Epithelial cell of prostate (primary cell): ENCODE measurements around the gene SERBP1.
"Not testable (repeated sequence)": the region's sequence is repeated elsewhere in the genome, so short reads cannot be mapped to it uniquely, and the experiment has no call there.

ENCODE experiments used
- DNase-seq: peaks from one replicate; pipeline ENCODE4 v3.0.0-alpha.2; 2011; ENCODE audit warnings: low read depth, low spot score
- H3K27ac ChIP-seq: fragments of 450-650 bp; 2 replicates; pipeline ENCODE4 v1.5.1; 2017; ENCODE audit warnings: mild to moderate bottlenecking

The SERBP1 gene

DNA sequence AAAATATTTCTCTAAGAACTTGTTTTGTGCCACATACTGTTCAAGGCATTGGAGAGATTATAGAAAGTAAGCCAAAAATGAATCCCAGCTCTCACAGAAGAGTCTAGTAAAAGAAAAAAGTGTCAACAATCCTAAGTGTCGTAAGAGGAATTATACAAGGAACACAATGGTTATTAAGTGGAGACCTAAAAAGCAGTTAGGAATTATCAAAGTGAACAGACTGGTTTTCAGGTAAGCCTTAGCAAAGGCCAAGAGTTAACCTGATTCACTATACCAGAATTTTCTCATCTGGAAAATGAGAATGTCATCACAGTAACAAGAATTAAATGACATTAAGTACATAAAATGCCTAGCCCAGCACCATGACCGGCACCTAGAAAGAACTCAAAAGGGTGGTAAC is 15.6 kb downstream of the SERBP1 start:
- H3K27ac ChIP-seq = peak overlapping the region; percentile 0
- DNase-seq = no peak

DNA sequence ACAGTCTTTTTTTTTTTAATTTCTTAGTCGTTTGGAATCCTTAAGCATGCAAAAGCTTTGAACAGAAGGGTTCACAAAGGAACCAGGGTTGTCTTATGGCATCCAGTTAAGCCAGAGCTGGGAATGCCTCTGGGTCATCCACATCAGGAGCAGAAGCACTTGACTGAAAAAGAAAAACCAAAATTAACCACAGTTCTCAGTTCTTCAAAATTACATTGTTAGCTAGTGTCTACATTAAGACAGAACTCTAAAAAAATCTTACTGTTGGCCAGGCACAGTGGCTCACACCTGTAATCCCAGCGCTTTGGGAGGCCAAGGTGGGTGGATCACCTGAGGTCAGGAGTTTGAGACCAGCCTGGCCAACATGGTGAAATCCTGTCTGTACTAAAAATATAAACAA is 17.1 kb downstream of the SERBP1 start:
- H3K27ac ChIP-seq, DNase-seq: not testable (repeated sequence)

DNA sequence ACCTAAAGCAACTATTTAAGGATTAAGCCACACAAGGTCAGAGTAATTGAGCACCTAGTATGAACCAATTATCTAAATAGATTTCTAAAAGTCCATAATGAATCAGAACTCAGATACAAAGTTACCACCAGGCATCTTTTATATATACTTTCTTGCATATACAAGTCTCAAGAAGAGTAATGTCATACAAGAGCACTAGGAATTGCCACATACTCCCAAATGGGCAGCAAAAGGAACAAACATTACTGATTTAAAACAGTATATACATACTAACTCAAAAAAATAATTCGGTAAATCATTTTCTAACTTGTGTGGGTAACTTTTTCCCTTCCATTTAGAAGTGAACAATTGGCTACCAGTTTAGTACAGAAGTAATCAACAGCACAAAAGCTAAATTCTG is 22.1 kb downstream of the SERBP1 start:
- no peak overlapping the region for H3K27ac ChIP-seq
- no peak for DNase-seq

DNA sequence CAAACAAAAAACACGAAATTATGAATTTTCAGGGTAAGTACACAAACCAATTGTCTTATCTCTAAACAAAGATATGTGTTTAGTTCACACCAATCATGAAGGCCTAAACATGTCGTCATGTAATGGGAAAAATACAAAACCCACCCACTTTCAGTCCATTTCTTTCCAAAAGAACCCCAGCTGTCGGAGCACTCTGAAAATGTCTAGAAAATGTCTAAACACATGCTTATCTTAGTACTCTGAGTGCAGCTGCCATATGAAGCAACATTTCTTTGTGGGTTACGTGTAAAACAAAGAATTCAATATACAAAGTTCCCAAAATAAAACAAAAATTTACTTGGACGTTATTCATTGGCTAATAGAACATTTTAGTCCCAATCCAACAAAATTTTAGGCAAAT is 22.7 kb downstream of the SERBP1 start:
- H3K27ac ChIP-seq = no peak overlapping the region
- no peak for DNase-seq

DNA sequence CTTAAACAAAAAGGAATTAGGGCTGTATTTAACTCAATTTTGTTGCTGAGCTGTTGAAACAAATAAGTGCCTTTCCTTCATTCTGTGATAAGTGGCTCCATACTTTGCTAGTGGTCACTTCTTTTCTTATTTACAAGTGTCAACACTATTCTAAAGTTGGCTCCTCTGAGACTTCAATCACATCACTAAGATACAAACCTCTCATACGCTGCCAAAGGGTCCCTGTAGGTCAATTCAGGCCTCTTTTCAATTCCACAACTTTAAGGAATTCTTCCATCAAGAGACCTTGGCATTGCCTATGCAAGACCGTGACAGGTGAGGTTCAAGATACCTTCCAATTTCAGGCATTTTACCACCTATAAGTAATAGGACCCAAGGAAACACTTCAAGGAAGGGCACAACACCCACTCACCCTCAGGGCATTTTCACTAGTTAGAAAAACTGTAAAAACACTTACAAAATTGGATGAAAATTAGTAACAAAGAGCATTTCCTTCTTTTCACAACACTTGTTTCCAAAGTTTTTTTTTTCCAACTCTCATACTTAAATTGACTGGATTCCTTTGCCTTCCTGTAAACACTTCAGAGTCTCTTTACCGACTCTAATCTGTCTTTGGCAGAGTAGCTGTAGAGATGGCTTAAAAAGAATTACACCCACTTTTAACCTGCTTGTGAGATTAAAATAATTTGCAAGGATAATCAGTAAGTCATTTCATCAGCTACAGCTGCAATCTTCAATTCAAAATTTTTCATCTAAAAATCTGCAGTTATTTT is 24.5 kb downstream of the SERBP1 start:
- H3K27ac ChIP-seq = no peak overlapping the region
- no peak for DNase-seq

DNA sequence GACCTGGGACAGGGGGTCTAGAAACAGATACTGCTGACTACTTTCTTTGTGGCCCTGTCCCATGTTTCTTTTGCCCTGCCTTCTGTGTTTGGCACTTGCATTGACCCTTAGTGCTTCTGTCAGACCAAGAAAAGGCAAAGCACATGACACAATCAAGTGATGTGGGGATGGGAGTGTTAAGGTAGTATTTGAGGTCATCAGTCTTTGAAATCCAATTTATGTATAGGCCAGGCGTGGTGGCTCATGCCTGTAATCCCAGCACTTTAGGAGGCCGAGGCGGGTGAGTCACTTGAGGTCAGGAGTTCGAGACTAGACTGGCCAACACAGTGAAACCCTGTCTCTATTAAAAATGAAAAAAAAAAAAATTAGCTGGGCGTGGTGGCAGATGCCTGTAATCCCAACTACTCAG is 26.0 kb downstream of the SERBP1 start:
- no peak for DNase-seq
- peak overlapping the region; percentile 17 for H3K27ac ChIP-seq

DNA sequence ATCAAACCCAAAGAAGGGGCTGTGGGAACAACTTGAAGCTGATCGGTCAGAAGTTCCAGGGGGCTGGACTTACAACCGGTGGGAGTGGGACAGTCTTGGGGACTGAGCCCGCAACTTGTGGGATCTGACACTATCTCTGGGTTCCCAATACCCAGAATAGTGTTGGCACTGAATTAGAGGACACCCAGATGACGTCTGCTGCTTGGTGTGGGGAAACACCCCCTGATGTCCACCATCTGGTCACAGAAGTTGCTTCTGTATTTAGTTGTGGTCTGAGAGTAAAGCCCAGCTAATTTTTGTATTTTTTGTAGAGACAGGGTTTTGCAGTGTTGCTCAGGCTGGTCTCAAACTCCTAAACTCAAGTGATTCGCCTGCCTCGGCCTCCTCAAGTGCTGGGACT is 28.8 kb downstream of the SERBP1 start:
- H3K27ac ChIP-seq = no peak overlapping the region
- no peak for DNase-seq

DNA sequence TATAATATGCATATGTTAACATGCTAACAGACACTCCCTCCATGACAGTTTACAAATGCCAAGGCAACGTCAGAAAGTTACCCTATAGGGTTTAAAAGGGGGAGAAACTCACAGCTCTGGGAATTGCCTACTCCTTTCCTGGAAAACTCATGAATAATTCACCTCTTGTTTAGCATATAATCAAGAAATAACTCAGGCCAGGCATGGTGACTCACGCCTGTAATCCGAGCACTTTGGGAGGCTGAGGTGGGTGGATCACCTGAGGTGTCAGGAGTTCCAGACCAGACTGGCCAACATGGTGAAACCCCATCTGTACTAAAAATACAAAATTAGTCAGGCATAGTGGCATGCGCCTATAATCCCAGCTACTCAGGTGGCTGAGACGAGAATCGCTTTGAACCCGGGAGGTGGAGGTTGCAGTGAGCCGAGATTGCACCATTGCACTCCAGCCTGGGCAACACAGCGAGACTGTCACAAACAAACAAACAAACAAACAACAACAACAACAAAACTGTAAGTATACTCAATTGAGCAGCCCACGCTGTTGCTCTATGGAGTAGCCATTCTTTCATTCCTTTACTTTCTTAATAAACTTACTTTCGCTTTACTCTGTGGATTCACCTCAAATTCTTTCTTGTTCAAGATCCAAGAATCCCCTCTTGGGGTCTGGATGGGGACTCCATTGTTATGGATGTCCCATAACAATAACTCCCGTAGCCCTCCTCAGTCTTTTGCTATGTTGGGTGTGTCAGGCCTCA is 30.0 kb downstream of the SERBP1 start:
- DNase-seq = peak; percentile 60
- H3K27ac ChIP-seq = peak overlapping the region; percentile 33

DNA sequence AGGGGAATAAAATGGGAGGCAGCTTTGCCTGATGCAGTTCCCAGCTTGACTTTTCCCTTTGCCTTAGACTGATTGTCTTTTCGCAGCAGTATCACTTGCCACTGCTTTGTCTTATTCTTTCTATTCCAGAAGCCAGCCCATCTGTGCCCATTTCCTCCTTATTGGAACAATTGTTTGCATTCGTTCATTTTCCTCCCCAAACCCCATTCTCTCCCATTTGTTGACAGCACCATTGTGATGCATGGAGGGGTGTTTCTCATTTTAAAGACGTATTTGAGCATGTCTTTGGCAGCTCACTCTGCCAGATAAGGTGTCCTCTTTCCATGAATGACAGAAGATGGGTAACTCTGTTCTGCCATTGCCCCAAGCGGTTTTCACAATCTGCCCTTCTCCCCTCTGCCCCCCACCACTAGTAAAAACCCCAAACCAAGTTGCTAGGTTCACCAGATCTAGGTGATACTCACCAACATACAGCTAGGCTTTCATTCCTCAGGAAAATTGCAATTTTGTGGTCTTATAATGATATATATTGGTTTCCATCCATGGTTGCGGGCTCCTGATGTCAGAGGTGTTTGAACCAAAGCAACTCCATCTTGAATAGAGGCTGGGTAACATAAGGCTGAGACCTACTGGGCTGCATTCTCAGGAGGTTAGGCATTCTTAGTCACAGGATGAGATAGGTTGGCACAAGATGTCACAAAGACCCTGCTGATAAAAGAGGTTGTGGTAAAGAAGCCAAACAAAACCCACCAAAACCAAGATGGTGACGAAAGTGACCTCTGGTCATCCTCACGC is 30.8 kb downstream of the SERBP1 start:
- H3K27ac ChIP-seq = peak overlapping the region; percentile 33

DNA sequence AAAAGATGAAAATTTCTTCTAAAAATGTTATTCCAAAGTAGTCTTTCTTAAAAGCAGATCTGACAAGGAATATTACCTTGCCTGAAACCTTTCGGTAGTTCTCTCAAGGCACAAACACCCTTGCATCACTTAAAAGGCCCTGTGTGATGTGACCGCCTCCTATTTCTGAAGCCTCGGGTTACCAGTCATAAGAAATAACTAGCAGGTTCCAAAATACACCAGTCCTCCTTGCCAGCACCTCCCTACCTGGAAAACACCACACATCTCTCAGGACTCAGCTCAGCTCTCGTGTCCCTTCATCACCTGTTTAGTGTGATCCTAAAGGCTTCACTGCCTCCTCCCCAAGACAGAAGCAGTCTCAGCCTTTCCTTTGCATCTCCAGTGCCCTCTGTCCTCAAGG is 35.7 kb downstream of the SERBP1 start:
- no peak overlapping the region for H3K27ac ChIP-seq
- DNase-seq = no peak

More for the DNA sequence above, 30.8 kb downstream of the SERBP1 start:
- no peak for DNase-seq

DNA sequence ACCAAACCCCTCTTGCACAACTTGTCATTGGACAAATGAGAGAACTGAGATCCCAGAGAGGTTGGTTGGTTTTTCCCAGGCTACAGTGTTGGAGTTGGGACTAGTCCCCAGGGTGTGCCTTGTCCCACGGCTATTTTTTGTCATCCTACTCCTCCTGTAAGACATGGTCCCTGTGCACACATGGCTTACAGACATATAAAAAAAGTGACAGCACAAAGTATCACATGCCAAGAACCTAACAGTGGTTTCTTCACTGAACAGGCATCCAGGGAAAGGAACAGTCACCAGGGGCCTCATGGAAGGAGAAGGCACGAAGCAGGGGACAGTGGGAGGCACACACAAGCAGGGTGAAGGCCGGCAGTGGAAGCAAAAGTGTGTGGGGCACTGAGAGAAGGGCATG is 36.5 kb downstream of the SERBP1 start:
- DNase-seq = no peak
- H3K27ac ChIP-seq = no peak overlapping the region

DNA sequence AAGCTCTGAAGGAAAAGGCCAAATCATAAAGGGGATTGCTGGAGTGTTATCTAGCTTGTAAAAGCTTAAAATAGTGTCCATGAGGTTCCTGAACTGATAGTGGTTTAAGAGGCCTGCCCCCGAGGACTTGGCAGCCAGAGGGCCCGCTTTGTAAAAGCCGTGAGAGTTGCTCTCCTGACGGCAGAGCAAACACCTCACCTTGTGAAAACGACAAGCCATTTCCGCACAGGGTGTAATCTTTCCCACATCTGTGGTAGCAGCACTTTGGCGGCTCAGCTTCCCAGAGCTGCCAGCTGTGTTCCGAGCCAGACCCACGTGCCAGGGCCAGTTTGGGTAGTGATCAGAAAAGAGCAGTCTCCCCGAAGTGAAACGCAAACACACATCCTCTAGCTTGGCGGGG is 37.0 kb downstream of the SERBP1 start:
- H3K27ac ChIP-seq = no peak overlapping the region
- no peak for DNase-seq

DNA sequence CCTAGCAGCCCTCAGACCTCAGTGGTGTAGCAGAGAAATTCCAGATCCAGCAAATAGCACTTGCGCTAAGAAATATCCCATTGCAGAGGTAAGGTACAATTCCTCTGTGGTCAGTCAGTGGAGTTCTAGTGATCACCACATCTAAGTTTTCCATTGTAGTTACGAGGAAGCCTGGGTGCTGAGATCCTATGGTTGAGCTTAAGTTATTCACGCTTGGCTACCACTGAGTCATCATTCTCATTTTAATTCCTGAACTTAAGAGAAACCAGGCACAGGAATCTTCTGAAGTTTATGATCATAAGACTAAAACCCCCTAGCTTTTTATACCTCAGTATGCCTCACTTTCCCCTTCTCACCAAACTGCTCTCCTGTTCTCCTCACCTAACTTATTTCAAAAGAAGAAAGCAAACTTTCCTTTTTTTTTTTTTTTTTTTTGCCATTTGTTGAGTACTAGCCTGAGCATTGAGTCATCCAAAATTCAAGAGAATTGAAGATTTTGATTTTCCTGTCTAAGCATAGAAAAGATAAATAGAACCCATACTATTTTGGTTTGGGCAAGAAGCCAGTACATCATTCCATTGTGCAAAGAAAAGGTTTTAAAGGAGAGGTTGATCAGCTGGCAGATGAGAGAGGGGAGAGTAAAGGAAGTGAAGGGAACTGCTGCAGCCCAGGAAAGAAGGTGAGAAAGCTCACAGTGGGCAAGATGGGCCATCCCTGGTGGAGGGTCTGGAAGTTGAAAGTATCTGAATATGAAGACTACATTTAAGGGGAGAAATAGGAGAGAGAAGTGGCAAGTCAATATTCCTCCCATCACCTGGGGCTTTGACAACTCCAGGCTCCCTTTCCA is 39.9 kb downstream of the SERBP1 start:
- H3K27ac ChIP-seq = peak overlapping the region; percentile 41
- peak; percentile 45 for DNase-seq

DNA sequence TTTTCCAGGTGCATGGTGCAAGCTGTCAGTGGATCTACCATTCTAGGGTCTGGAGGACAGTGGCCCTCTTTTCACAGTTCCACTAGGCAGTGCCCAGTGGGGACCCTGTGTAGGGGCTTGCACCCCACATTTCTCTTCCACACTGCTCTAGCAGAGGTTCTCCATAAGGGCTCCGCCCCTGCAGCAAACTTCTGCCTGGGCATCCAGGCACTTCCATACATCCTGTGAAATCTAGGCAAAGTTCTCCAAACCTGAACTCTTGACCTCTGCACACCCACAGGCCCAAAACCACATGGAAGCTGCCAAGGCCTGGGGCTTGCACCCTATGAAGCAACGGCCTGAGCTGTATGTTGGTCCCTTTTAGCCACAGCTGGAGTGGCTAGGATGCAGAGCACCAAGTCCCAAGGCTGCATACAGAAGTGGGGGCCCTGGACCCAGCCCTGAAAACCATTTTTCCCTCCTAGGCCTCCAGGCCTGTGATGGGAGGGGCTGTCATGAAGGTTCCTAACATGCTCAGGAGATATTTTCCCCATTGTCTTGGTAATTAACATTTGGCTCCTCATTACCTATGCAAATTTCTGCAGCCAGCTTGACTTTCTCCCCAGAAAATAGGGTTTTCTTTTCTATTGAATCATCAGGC is 46.1 kb downstream of the SERBP1 start:
- no peak for DNase-seq
- H3K27ac ChIP-seq = no peak overlapping the region

DNA sequence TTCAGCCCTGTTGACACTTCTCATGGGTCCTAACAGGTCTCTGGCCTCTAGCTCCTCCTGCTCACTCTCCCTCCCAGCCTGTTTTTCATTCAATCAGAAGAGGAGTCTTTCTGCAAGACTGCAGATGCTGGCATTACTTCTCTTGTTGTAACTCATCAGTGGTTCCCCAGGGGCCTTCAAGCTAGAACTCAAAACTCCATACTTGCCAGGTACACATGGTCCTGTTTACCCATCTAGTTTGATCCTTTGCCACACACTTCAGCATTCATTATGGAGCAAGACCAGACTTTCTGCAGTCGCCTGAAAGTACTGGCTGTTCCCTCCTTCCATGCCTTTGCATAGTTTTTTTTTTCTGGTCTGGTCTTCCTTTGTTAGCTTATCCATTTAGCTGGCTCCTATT is 47.9 kb downstream of the SERBP1 start:
- no peak for DNase-seq

DNA sequence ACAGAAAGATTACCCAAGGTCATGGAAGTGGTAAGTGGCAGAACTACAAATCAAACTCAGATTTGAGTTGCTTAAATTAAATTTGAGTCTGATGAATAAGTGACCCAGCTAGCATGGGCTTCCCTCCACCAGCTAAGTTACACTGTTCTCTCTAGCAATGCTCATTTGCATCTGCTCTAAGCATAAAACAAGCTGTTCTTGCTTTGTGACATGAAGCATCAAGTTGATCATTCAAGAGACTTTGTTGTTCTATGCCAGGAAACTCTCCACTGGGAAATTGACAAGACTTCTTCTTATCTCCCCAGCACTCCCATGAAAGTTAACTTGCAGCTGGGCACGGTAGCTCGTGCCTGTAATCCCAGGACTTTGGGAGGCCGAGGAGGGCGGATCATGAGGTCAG is 49.0 kb downstream of the SERBP1 start:
- DNase-seq = no peak
- no peak overlapping the region for H3K27ac ChIP-seq

More for the DNA sequence above, 47.9 kb downstream of the SERBP1 start:
- H3K27ac ChIP-seq = no peak overlapping the region

DNA sequence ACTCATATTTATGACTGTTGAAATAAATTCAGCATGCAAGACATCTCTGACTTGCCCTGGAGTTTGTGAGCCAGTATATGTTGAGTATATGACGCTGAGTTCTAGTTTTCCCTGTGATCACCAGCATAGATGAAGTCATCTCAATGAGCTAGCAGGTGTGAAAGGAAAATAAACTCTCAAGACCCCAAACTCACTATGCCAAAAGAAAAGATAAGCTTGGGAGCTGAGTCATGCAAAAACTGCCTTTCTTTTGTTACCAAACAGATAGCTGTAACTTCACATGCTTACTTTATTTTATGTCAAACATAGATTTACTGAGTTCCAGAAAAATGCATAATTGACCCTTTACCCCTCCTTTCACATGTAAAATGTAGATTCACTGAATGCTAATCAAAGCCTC is 52.9 kb downstream of the SERBP1 start:
- no peak overlapping the region for H3K27ac ChIP-seq
- DNase-seq = no peak

DNA sequence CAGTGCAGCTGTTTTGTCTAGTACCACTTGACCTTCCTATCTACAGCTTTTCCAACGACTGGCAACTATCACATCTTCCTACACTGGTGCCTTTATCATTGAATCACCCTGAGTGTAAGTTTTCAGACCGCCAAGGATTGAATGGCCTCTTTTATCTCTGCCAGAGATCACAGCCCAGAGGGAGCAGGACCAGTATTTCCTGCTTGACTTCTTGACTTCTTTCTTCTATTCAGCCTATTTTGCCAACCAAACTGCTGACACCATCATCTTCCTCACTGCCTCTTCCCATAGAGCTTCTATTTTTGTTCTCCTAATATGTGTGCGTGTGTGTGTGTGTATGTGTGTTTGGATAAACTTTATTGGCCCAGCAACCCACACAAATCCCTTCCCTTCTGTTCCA is 53.8 kb downstream of the SERBP1 start:
- no peak overlapping the region for H3K27ac ChIP-seq
- peak; percentile 39 for DNase-seq

DNA sequence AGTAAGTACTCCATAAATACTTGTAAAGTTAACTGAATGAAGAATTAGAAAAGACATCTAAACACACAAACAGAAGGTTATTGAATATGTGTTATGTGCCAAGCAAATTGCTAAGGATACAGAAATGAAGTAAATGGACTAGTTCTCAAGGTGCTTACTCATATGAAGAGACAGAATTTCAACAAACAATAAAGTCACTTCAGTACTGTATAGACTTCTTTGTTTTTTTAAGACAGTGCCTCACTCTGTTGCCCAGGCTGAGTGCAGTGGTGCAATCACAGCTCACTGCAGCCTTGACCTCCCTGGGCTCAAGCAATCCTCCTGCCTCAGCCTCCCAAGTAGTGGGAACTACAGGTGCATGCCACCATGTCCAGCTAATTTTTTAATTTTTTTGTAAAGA is 57.3 kb downstream of the SERBP1 start:
- no peak for DNase-seq
- no peak overlapping the region for H3K27ac ChIP-seq

DNA sequence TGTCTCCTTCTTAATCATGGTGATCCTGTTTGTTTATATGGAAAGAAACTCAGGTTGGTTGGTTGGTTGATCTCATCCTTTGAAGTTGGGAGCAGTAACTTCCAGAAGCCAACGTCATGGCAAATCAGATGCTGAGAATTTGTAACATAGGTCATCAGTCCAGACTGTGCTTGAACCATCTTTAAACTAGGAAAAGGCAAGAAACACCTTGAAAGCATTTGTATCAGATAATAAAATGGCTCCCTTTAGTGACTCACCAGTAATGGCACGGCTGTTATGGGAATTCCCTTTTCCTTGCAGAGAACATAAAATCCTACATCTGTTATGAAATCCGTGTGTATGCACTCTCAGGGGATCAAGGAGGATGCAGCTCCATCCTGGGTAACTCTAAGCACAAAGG is 58.1 kb downstream of the SERBP1 start:
- DNase-seq = no peak
- no peak overlapping the region for H3K27ac ChIP-seq
